ENCODE results near the gene FBXL15. TPM values are rescaled to one million over a fixed set of nuclear protein-coding genes. Genes with fewer than 3 reads are reported as not detected.

Gene FBXL15
- total RNA-seq, 1 donor from 2014 or later = 16.5 TPM

- Histone ChIP-seq H3K4me1 (peaks cover 3 to 7% of the 10 kb centered on the region in 2 donors), H3K4me3 (peak overlapping the region; percentile 2 to 63), H3K27me3 (peaks cover 16% of the 10 kb centered on the region), H3K36me3 (no peaks in the 10 kb centered on the region), H3K9me3 (no peaks in the 10 kb centered on the region), H3K27ac (no peak overlapping the region)
- TF ChIP-seq, protein P1, sequence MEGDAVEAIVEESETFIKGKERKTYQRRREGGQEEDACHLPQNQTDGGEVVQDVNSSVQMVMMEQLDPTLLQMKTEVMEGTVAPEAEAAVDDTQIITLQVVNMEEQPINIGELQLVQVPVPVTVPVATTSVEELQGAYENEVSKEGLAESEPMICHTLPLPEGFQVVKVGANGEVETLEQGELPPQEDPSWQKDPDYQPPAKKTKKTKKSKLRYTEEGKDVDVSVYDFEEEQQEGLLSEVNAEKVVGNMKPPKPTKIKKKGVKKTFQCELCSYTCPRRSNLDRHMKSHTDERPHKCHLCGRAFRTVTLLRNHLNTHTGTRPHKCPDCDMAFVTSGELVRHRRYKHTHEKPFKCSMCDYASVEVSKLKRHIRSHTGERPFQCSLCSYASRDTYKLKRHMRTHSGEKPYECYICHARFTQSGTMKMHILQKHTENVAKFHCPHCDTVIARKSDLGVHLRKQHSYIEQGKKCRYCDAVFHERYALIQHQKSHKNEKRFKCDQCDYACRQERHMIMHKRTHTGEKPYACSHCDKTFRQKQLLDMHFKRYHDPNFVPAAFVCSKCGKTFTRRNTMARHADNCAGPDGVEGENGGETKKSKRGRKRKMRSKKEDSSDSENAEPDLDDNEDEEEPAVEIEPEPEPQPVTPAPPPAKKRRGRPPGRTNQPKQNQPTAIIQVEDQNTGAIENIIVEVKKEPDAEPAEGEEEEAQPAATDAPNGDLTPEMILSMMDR (IDR thresholded peaks at IDR 0.05) = no peak
- no peak for DNase-seq (ENCODE audit: low spot score in 2 of 2)
- intact Hi-C loops (cut with DNase I) = no loop called here
Observed at GRCh38 chr10:102409604-102410428, 10.8 kb upstream of the FBXL15 start.

DNA sequence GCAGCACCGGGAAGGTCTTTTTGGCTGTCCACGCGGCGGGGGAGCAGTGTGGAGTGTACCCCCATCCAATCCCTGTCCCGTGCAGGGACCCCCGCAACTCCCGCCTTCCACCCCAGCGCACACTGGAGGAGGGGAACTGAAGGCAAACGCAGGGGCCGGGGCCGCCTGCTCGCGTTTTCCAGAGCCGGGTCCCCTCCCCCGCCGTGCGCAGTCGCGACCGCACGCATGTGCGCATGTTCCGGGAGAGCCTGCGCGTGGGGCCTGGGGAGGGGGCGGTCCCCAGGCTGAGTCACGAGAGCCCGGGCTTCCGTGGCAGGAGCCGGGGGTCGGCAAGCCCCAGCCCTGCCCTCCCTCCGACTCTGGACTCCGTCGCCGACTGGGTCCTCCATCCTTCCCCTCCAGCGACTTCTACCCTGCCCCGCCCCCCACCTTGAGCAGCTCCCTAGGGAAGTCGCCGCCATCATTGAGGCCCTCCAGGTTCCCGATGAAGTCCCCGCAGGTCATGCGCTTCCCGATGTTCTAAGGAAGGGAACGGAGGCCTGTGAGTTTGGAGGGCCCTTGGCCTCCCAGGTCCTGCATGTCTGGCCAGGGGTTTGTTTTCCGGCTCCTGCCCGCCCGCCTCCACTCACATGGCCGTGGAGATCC is 10.1 kb upstream of the FBXL15 start:
- peak overlapping the region; percentile 2 to 40 for H3K4me3 ChIP-seq
- no peaks in the 10 kb centered on the region for H3K9me3 ChIP-seq
- peaks cover 3 to 7% of the 10 kb centered on the region in 2 donors for H3K4me1 ChIP-seq
- intact Hi-C loops (cut with DNase I) = no loop called here
- DNase-seq (ENCODE audit: low spot score in 2 of 2) = no peak
- H3K27me3 ChIP-seq = peaks cover 16% of the 10 kb centered on the region
- no peaks in the 10 kb centered on the region for H3K36me3 ChIP-seq
- no peak overlapping the region for H3K27ac ChIP-seq
- TF ChIP-seq, protein P1 (IDR thresholded peaks at IDR 0.05) = no peak

DNA sequence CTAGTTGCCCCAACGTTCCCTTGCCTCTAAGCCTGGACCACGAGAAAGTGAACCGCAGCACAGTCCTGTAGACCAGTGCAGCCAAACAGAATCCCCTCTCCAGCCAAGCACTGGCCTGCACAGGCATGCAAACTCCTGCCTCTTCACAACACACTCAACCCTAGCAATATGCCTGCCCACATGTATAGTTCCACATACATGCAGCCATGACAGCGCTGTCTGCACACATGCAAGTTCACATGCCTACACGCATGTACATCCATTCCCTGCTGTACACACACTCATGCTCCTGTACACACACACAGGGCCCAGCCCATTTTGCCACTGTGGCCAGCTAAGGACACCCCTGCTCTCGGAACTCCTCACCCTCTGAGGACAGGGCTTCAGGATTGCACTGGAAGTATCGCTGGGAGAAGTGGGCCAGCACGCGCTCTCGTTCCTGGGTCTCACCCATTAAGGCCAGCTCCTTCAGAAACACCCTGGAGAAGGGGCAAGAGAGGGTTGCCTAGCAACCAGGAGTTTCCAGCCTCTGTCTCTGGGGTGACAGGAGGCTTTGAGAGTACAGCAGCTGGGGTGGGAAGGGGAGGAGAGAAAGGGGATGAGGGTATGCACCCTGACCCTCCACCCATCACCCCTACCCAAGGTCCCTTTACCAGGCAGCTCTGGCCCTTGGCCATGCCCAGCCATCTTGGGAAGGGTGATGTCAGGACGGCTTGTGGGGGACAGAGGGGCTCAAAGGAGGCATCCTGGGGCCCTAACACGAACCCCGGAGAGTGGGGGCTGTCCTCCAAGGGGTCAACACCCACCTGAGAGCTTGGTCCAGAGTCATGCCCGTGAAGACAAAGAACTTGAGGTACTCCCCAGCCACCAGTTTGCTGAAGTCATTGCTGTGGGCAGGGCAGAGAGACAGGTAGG is 9.0 kb upstream of the FBXL15 start:
- Histone ChIP-seq H3K27me3 (peaks cover 16% of the 10 kb centered on the region), H3K4me3 (no peak overlapping the region), H3K36me3 (no peaks in the 10 kb centered on the region), H3K27ac (no peak overlapping the region), H3K9me3 (no peaks in the 10 kb centered on the region), H3K4me1 (peaks cover 3 to 7% of the 10 kb centered on the region in 2 donors)
- intact Hi-C loops (cut with DNase I) = no loop called here
- TF ChIP-seq, protein P1 (IDR thresholded peaks at IDR 0.05) = no peak
- no peak for DNase-seq (ENCODE audit: low spot score in 2 of 2)

DNA sequence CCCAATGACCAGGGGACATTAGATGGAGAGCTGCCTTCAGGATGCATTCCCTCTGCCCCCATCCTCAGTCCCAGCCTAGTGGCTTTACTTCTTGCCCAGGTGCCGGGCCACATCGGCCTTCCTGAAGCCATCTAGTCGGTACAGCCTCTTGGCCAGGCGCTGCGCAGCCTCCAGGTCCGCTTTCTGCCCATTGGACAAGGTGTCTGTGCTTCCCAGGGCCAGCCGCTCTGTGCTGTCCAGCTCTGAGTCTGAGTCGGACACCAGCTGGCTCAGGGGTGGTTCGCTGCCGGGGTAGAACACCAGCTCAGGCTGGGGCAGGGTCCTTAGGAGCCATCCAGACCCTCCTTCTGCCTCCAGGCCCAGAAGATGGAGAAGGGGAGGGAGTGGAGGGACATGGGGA is 8.3 kb upstream of the FBXL15 start:
- peaks cover 19% of the 10 kb centered on the region for H3K27me3 ChIP-seq
- no peak overlapping the region for H3K27ac ChIP-seq
- intact Hi-C loops (cut with DNase I) = no loop called here
- no peaks in the 10 kb centered on the region for H3K36me3 ChIP-seq
- H3K9me3 ChIP-seq = no peaks in the 10 kb centered on the region
- DNase-seq (ENCODE audit: low spot score in 2 of 2) = no peak
- no peak overlapping the region for H3K4me3 ChIP-seq
- TF ChIP-seq, protein P1 (IDR thresholded peaks at IDR 0.05) = no peak
- peaks cover 3 to 7% of the 10 kb centered on the region in 2 donors for H3K4me1 ChIP-seq

DNA sequence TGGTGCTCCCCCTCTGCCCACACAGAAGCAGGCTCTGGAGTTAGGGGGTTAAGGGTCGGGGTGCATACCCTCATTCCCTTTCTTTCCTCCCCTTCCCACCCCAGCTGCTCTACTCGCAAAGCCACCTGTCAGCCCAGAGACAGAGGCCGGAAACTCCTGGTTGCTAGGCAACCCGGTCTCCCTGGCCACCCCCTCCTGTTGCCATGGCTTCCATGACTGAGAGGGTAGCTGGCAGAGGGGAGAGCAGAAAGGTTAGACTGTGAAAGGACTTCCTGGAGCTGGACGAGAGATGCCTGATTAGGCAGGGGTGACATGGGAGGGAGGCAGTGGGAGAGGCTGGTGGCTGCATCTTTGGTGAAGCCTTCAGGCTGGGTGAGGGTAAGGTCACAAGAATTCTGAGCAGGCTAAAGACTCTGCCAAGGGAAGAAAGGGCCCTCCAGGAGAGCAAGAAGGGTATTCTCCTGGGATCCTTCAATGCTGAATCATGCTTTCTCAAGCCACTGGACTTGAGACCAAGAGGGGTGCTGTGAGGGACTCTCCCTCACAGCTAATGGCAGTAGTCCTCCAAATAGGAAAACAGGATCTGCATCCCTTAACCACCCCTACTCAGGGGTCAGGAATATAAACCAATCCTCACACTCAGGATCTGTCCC is 7.5 kb upstream of the FBXL15 start:
- H3K9me3 ChIP-seq = no peaks in the 10 kb centered on the region
- H3K4me3 ChIP-seq = no peak overlapping the region
- peaks cover 3 to 7% of the 10 kb centered on the region in 2 donors for H3K4me1 ChIP-seq
- H3K27me3 ChIP-seq = peaks cover 22% of the 10 kb centered on the region
- intact Hi-C loops (cut with DNase I) = no loop called here
- H3K27ac ChIP-seq = no peak overlapping the region
- TF ChIP-seq, protein P1 (IDR thresholded peaks at IDR 0.05) = no peak
- no peak for DNase-seq (ENCODE audit: low spot score in 2 of 2)
- no peaks in the 10 kb centered on the region for H3K36me3 ChIP-seq

Measured in ascending aorta (tissue), 2 donors.